Subcutaneous adipose tissue (tissue), 4 donors: ENCODE data around the gene PARP4. TPM values are rescaled to one million over a fixed set of nuclear protein-coding genes. Genes with fewer than 3 reads are reported as not detected.

Experiments used
- CTCF ChIP-seq: fragments of 450-650 bp; IDR thresholded peaks from one replicate; pipeline ENCODE4 v1.5.1; 2016; ENCODE audit warnings: low read depth, mild to moderate bottlenecking, control low read depth, antibody characterized with exemption, moderate library complexity
- total RNA-seq, 4 donors: library from RNA; depleted of rRNA; stranded (reverse); fragments of >200 nt; gene quantifications; one replicate each; pipeline ENCODE4 v1.1.0, GENCODE V29; 2016

PARP4 gene
- total RNA-seq, 4 donors from 2014 or later, result 53.7 to 101 (median 70.5) TPM

GRCh38 chr13:24495151-24495729 lies 17.3 kb downstream of the PARP4 start:
- no peak for TF ChIP-seq CTCF

- TF ChIP-seq CTCF, result no peak
Measured at GRCh38 chr13:24493356-24493755, 19.2 kb downstream of the PARP4 start.

GRCh38 chr13:24491845-24492244 lies 20.7 kb downstream of the PARP4 start:
- no peak for TF ChIP-seq CTCF

GRCh38 chr13:24489721-24490120 lies 22.9 kb downstream of the PARP4 start:
- TF ChIP-seq CTCF, result no peak

GRCh38 chr13:24473686-24474085 lies 38.9 kb downstream of the PARP4 start:
- TF ChIP-seq CTCF, result no peak

GRCh38 chr13:24463078-24463477 lies 49.5 kb downstream of the PARP4 start:
- TF ChIP-seq CTCF, result no peak

- TF ChIP-seq CTCF, result no peak
Measured at GRCh38 chr13:24460256-24460655, 52.3 kb downstream of the PARP4 start.
